GM12878 (cell line): ENCODE measurements around the gene GRXCR2.

Source experiments
- CTCF ChIP-seq, 3 experiments: IDR thresholded peaks in 2 of 3; conservative IDR thresholded peaks in 1 of 3; 2 replicates each; pipeline ENCODE4 v1.5.1; 2011; ENCODE audit warnings: low read depth in 3 of 3, low read length in 3 of 3, mild to moderate bottlenecking in 3 of 3, control low read depth in 2 of 3, moderate library complexity in 2 of 3, inconsistent platforms in 1 of 3, mixed read lengths in 1 of 3; ENCODE audit not compliant: control insufficient read depth in 2 of 3, insufficient read depth in 1 of 3; ENCODE audit errors: extremely low read depth in 1 of 3
- E4F1 ChIP-seq: fragments of 450-650 bp; IDR thresholded peaks from 2 replicates; pipeline ENCODE4 v1.6.1; 2018; ENCODE audit warnings: borderline replicate concordance, mild to moderate bottlenecking; ENCODE audit not compliant: partially characterized antibody
- POLR2A ChIP-seq: IDR thresholded peaks from 2 replicates; pipeline ENCODE4 v1.6.1; 2011; ENCODE audit warnings: low read depth, mild to moderate bottlenecking, low read length
- POLR2AphosphoS5 ChIP-seq: IDR thresholded peaks from 2 replicates; pipeline ENCODE4 v1.6.1; 2011; ENCODE audit warnings: mild to moderate bottlenecking, low read length, inconsistent platforms
- SUPT20H ChIP-seq: IDR thresholded peaks from 2 replicates; pipeline ENCODE4 v1.6.1; 2011; ENCODE audit warnings: low read depth, mild to moderate bottlenecking, low read length, moderate library complexity, borderline replicate concordance; ENCODE audit not compliant: control insufficient read depth
- SUZ12 ChIP-seq: fragments of 200-600 bp; sonication (generic); IDR thresholded peaks from one replicate; pipeline ENCODE4 v1.6.1; 2018; ENCODE audit warnings: antibody characterized with exemption, mild to moderate bottlenecking; ENCODE audit not compliant: unreplicated experiment
- TAF1 ChIP-seq: IDR thresholded peaks from 2 replicates; pipeline ENCODE4 v1.6.1; 2011; ENCODE audit warnings: mild to moderate bottlenecking, low read depth, low read length, borderline replicate concordance
- USF1 ChIP-seq: IDR thresholded peaks from 2 replicates; pipeline ENCODE4 v1.6.1; 2011; ENCODE audit warnings: borderline replicate concordance, low read depth, mild to moderate bottlenecking, moderate library complexity, mixed read lengths, low read length; ENCODE audit not compliant: insufficient read depth; ENCODE audit errors: extremely low read length
- TF ChIP-seq, protein P1 (sequence below): fragments of 450-650 bp; formaldehyde crosslinking; IDR thresholded peaks from 2 replicates; pipeline ENCODE4 v1.4.0; 2020; ENCODE audit warnings: mild to moderate bottlenecking, moderate library complexity

DNA sequence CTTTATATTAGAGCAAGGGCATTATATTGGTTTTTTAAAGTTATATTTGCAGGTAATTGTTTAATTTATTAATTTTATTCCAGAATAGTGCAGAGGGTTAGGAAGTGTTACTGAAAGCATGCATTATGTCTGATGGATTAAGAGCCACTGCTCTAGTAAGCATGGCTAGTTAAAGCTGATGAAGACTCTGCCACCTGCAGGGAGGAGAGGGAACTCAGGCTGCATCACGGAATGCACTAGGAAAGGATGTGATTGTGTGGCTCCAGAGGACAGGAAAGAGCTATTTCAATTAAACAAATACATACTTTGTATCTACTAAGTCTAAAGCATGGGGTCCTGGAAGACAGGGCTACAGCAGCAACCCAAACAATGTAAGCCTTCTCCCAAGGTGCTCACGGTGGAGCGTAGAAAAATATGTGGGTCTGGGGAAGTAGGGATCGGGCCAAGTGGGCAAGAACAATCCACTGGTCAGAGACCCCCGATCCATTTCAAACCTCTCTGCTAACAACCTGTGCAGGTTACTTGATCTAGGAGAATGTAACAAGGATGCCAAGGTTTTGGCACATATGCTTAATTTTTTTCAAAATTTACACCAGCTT lies 15.3 kb upstream of the GRXCR2 start:
- TF ChIP-seq SUPT20H = no peak
- no peak for TF ChIP-seq USF1
- TF ChIP-seq E4F1 = no peak
- TF ChIP-seq TAF1 = no peak
- TF ChIP-seq, protein P1, sequence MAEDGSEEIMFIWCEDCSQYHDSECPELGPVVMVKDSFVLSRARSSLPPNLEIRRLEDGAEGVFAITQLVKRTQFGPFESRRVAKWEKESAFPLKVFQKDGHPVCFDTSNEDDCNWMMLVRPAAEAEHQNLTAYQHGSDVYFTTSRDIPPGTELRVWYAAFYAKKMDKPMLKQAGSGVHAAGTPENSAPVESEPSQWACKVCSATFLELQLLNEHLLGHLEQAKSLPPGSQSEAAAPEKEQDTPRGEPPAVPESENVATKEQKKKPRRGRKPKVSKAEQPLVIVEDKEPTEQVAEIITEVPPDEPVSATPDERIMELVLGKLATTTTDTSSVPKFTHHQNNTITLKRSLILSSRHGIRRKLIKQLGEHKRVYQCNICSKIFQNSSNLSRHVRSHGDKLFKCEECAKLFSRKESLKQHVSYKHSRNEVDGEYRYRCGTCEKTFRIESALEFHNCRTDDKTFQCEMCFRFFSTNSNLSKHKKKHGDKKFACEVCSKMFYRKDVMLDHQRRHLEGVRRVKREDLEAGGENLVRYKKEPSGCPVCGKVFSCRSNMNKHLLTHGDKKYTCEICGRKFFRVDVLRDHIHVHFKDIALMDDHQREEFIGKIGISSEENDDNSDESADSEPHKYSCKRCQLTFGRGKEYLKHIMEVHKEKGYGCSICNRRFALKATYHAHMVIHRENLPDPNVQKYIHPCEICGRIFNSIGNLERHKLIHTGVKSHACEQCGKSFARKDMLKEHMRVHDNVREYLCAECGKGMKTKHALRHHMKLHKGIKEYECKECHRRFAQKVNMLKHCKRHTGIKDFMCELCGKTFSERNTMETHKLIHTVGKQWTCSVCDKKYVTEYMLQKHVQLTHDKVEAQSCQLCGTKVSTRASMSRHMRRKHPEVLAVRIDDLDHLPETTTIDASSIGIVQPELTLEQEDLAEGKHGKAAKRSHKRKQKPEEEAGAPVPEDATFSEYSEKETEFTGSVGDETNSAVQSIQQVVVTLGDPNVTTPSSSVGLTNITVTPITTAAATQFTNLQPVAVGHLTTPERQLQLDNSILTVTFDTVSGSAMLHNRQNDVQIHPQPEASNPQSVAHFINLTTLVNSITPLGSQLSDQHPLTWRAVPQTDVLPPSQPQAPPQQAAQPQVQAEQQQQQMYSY (CRISPR knock-in tag) = no peak
- TF ChIP-seq POLR2AphosphoS5 = no peak
- peak; percentile 32 to 54 (median 36); a peak in 5 of 6 replicates for TF ChIP-seq CTCF (IDR thresholded peaks at IDR 0.05 in 2 of 3, conservative IDR thresholded peaks at IDR 0.05 in 1 of 3; ENCODE audit: control insufficient read depth in 2 of 3, extremely low read depth in 1 of 3, insufficient read depth in 1 of 3, low read depth in 3 of 3, low read length in 3 of 3)
- TF ChIP-seq POLR2A = no peak
- TF ChIP-seq SUZ12 = no peak
